OCI-LY7 (cell line): ENCODE results near the gene PDLIM3. TPM values are rescaled to one million over a fixed set of nuclear protein-coding genes. Genes with fewer than 3 reads are reported as not detected.

Experiments
- total RNA-seq, 2 experiments: library from RNA; depleted of rRNA in 1 of 2; stranded (reverse); fragments of >200 nt in 1 of 2; shearing (Covaris generic) in 1 of 2; gene quantifications; 2 replicates each; pipeline ENCODE4 v1.2.3, GENCODE V29; 2014 to 2022

Gene PDLIM3
- total RNA-seq, 2 experiments from 2014 or later: 0.03 TPM; not detected in 1

Other genes with a start within 250 kb of the PDLIM3 start
- 0.60 and 1.1 TPM in 2 replicates for gene LRP2BP, start 139.6 kb downstream of the PDLIM3 start, total RNA-seq (2014; rRNA removed; shearing (Covaris generic))
- 1.0 and 1.4 TPM in 2 replicates for gene LRP2BP, start 139.6 kb downstream of the PDLIM3 start, total RNA-seq (2022)
- gene ANKRD37, start 138.7 kb downstream of the PDLIM3 start, total RNA-seq (2014; rRNA removed; shearing (Covaris generic)): 3.8 and 6.3 TPM in 2 replicates
- 6.4 and 14.1 TPM in 2 replicates for gene ANKRD37, start 138.7 kb downstream of the PDLIM3 start, total RNA-seq (2022)
- gene UFSP2, start 109.5 kb downstream of the PDLIM3 start, total RNA-seq (2014; rRNA removed; shearing (Covaris generic)): 14.0 and 17.3 TPM in 2 replicates
- gene UFSP2, start 109.5 kb downstream of the PDLIM3 start, total RNA-seq (2022): 30.9 and 37.6 TPM in 2 replicates
- 1.2 and 1.7 TPM in 2 replicates for gene CCDC110, start 63.8 kb downstream of the PDLIM3 start, total RNA-seq (2014; rRNA removed; shearing (Covaris generic))
- 12.0 and 14.0 TPM in 2 replicates for gene CCDC110, start 63.8 kb downstream of the PDLIM3 start, total RNA-seq (2022)